Stimulated activated effector memory CD8-positive, alpha-beta T cell treated with anti-CD3 and anti-CD28 coated beads, Interleukin-12 subunit alpha, Interleukin-12 subunit beta, amount 100 ng/mL, for 72 hours (primary cell): Measurements from ENCODE around the gene RANBP3.
A peak's percentile ranks its signal among the peaks of the same experiment; 100 is the strongest.
"Not testable (repeated sequence)": the region's sequence is repeated elsewhere in the genome, so short reads cannot be mapped to it uniquely, and the experiment has no call there.

Experiments
- ATAC-seq: fragments of 150-1000 bp; cut with Tn5 transposase; 2 replicates; pipeline ENCODE4 v1.10.0; 2021
- DNase-seq, 2 donors: peaks; one replicate each; pipeline ENCODE4 v3.0.0; 2021 to 2022; ENCODE audit warnings: low spot score in 2 of 2
- H3K27ac Mint-ChIP-seq: one replicate; pipeline ENCODE4 v1.8.0; 2022; ENCODE audit warnings: mild to moderate bottlenecking, mixed read lengths
- H3K36me3 Mint-ChIP-seq: one replicate; pipeline ENCODE4 v1.8.0; 2022; ENCODE audit warnings: mild to moderate bottlenecking, mixed read lengths
- H3K4me1 Mint-ChIP-seq: one replicate; pipeline ENCODE4 v1.8.0; 2022; ENCODE audit warnings: mixed read lengths
- H3K4me3 Mint-ChIP-seq: one replicate; pipeline ENCODE4 v1.8.0; 2022; ENCODE audit warnings: mild to moderate bottlenecking, mixed read lengths
- H3K9me3 Mint-ChIP-seq: one replicate; pipeline ENCODE4 v1.8.0; 2022; ENCODE audit warnings: mixed read lengths

RANBP3 gene

GRCh38 chr19:5967571-5967970 is 10.4 kb downstream of the RANBP3 start:
- H3K4me1 Mint-ChIP-seq: peaks cover 69% of the 10 kb centered on the region
- no peaks in the 10 kb centered on the region for H3K9me3 Mint-ChIP-seq
- H3K36me3 Mint-ChIP-seq: peaks cover 34% of the 10 kb centered on the region
- no peak for ATAC-seq
- peak overlapping the region; percentile 79 for H3K27ac Mint-ChIP-seq
- H3K4me3 Mint-ChIP-seq: peak overlapping the region; percentile 6
- DNase-seq: no peak

GRCh38 chr19:5966941-5967340 is 11.0 kb downstream of the RANBP3 start:
- H3K4me3 Mint-ChIP-seq: no peak overlapping the region
- H3K9me3 Mint-ChIP-seq: no peaks in the 10 kb centered on the region
- H3K36me3 Mint-ChIP-seq: peaks cover 38% of the 10 kb centered on the region
- DNase-seq: no peak
- peak overlapping the region; percentile 90 for H3K27ac Mint-ChIP-seq
- ATAC-seq: no peak
- H3K4me1 Mint-ChIP-seq: peaks cover 69% of the 10 kb centered on the region

GRCh38 chr19:5966215-5966614 is 11.7 kb downstream of the RANBP3 start:
- ATAC-seq: no peak
- peak overlapping the region; percentile 90 for H3K27ac Mint-ChIP-seq
- H3K4me3 Mint-ChIP-seq: no peak overlapping the region
- H3K36me3 Mint-ChIP-seq: peaks cover 36% of the 10 kb centered on the region
- no peaks in the 10 kb centered on the region for H3K9me3 Mint-ChIP-seq
- DNase-seq: no peak
- H3K4me1 Mint-ChIP-seq: peaks cover 73% of the 10 kb centered on the region

- no peaks in the 10 kb centered on the region for H3K9me3 Mint-ChIP-seq
- peaks cover 34% of the 10 kb centered on the region for H3K36me3 Mint-ChIP-seq
- no peak for ATAC-seq
- peak overlapping the region; percentile 90 for H3K27ac Mint-ChIP-seq
- DNase-seq: no peak
- H3K4me1 Mint-ChIP-seq: peaks cover 85% of the 10 kb centered on the region
- H3K4me3 Mint-ChIP-seq: no peak overlapping the region
Measured at GRCh38 chr19:5964816-5965565, 12.9 kb downstream of the RANBP3 start.

GRCh38 chr19:5963855-5964254 is 14.1 kb downstream of the RANBP3 start:
- no peak overlapping the region for H3K4me3 Mint-ChIP-seq

GRCh38 chr19:5963259-5963658 is 14.7 kb downstream of the RANBP3 start:
- ATAC-seq, H3K9me3 Mint-ChIP-seq, DNase-seq: not testable (repeated sequence)
- H3K4me1 Mint-ChIP-seq: peaks cover 92% of the 10 kb centered on the region
- H3K36me3 Mint-ChIP-seq: peaks cover 34% of the 10 kb centered on the region
- peak overlapping the region; percentile 90 for H3K27ac Mint-ChIP-seq
- peak overlapping the region; percentile 68 for H3K4me3 Mint-ChIP-seq

More at GRCh38 chr19:5963855-5964254, 14.1 kb downstream of the RANBP3 start:
- peaks cover 34% of the 10 kb centered on the region for H3K36me3 Mint-ChIP-seq
- ATAC-seq: no peak
- H3K27ac Mint-ChIP-seq: peak overlapping the region; percentile 90
- H3K9me3 Mint-ChIP-seq: no peaks in the 10 kb centered on the region
- H3K4me1 Mint-ChIP-seq: peaks cover 95% of the 10 kb centered on the region
- DNase-seq: no peak

- DNase-seq (peak; percentile 31 to 72), ATAC-seq (peak; percentile 95)
- H3K4me1 Mint-ChIP-seq: peaks cover 87% of the 10 kb centered on the region
- peak overlapping the region; percentile 90 for H3K27ac Mint-ChIP-seq
- peak overlapping the region; percentile 68 for H3K4me3 Mint-ChIP-seq
- H3K36me3 Mint-ChIP-seq: peaks cover 29% of the 10 kb centered on the region
- H3K9me3 Mint-ChIP-seq: no peaks in the 10 kb centered on the region
Measured at GRCh38 chr19:5961969-5962945, 15.7 kb downstream of the RANBP3 start.

- not testable (repeated sequence) for H3K9me3 Mint-ChIP-seq, DNase-seq
- H3K4me1 Mint-ChIP-seq: peaks cover 85% of the 10 kb centered on the region
- H3K36me3 Mint-ChIP-seq: peaks cover 24% of the 10 kb centered on the region
- ATAC-seq: peak; percentile 61
- H3K27ac Mint-ChIP-seq: peak overlapping the region; percentile 90
- peak overlapping the region; percentile 68 for H3K4me3 Mint-ChIP-seq
Measured at GRCh38 chr19:5961641-5961968, 16.3 kb downstream of the RANBP3 start.

GRCh38 chr19:5960005-5961001 is 17.6 kb downstream of the RANBP3 start:
- H3K4me3 Mint-ChIP-seq: peak overlapping the region; percentile 68
- DNase-seq: no peak
- ATAC-seq: no peak
- no peaks in the 10 kb centered on the region for H3K9me3 Mint-ChIP-seq
- peaks cover 79% of the 10 kb centered on the region for H3K4me1 Mint-ChIP-seq
- H3K27ac Mint-ChIP-seq: peak overlapping the region; percentile 90
- H3K36me3 Mint-ChIP-seq: peaks cover 11% of the 10 kb centered on the region

GRCh38 chr19:5959260-5960004 is 18.5 kb downstream of the RANBP3 start:
- Mint-ChIP-seq H3K4me1 (peaks cover 73% of the 10 kb centered on the region), H3K4me3 (no peak overlapping the region), H3K9me3 (no peaks in the 10 kb centered on the region), H3K36me3 (peaks cover 9% of the 10 kb centered on the region), H3K27ac (peak overlapping the region; percentile 90)
- ATAC-seq (no peak), DNase-seq (no peak)

GRCh38 chr19:5958851-5959122 is 19.2 kb downstream of the RANBP3 start:
- H3K27ac Mint-ChIP-seq: peak overlapping the region; percentile 90
- no peak for DNase-seq
- no peak overlapping the region for H3K4me3 Mint-ChIP-seq
- H3K36me3 Mint-ChIP-seq: peaks cover 11% of the 10 kb centered on the region
- ATAC-seq: no peak
- H3K4me1 Mint-ChIP-seq: peaks cover 73% of the 10 kb centered on the region
- no peaks in the 10 kb centered on the region for H3K9me3 Mint-ChIP-seq

GRCh38 chr19:5958074-5958850 is 19.7 kb downstream of the RANBP3 start:
- Mint-ChIP-seq H3K27ac (peak overlapping the region; percentile 90), H3K9me3 (no peaks in the 10 kb centered on the region), H3K36me3 (peaks cover 14% of the 10 kb centered on the region), H3K4me1 (peaks cover 74% of the 10 kb centered on the region), H3K4me3 (no peak overlapping the region)
- ATAC-seq (no peak), DNase-seq (no peak)

- Mint-ChIP-seq H3K4me1 (peaks cover 76% of the 10 kb centered on the region), H3K36me3 (peaks cover 23% of the 10 kb centered on the region), H3K4me3 (no peak overlapping the region), H3K27ac (no peak overlapping the region), H3K9me3 (no peaks in the 10 kb centered on the region)
- DNase-seq: no peak
- no peak for ATAC-seq
Measured at GRCh38 chr19:5957170-5957569, 20.8 kb downstream of the RANBP3 start.

GRCh38 chr19:5956728-5957127 is 21.2 kb downstream of the RANBP3 start:
- H3K9me3 Mint-ChIP-seq: no peaks in the 10 kb centered on the region
- DNase-seq (no peak), ATAC-seq (no peak)
- H3K4me3 Mint-ChIP-seq: no peak overlapping the region
- H3K36me3 Mint-ChIP-seq: peaks cover 23% of the 10 kb centered on the region
- H3K27ac Mint-ChIP-seq: no peak overlapping the region
- peaks cover 76% of the 10 kb centered on the region for H3K4me1 Mint-ChIP-seq
